ENCODE measurements around the gene CRIP3. TPM values are rescaled to one million over a fixed set of nuclear protein-coding genes. Genes with fewer than 3 reads are reported as not detected.

CRIP3 gene
- total RNA-seq, 1 donor from 2014 or later, result not detected

GRCh38 chr6:43283905-43284304 lies 24.7 kb downstream of the CRIP3 start:
- Mint-ChIP-seq H3K27ac (ENCODE audit: unreplicated experiment) (no peak overlapping the region), H3K36me3 (ENCODE audit: low read depth, unreplicated experiment) (no peaks in the 10 kb centered on the region), H3K27me3 (ENCODE audit: low read depth, unreplicated experiment) (peaks cover 34% of the 10 kb centered on the region), H3K9me3 (ENCODE audit: unreplicated experiment) (peaks cover 2% of the 10 kb centered on the region), H3K4me3 (ENCODE audit: unreplicated experiment) (no peak overlapping the region), H3K4me1 (ENCODE audit: low read depth, unreplicated experiment) (peaks cover 13% of the 10 kb centered on the region)
- Histone ChIP-seq H3K4me3 (ENCODE audit: insufficient read depth, low read depth, low read length) (no peak overlapping the region), H3K27ac (ENCODE audit: low read depth, low read length) (no peak overlapping the region), H3K4me1 (ENCODE audit: insufficient read depth, low read length) (no peaks in the 10 kb centered on the region), H4K20me1 (ENCODE audit: insufficient read depth, low read length) (no peaks in the 10 kb centered on the region), H3K4me2 (ENCODE audit: low read length) (no peak overlapping the region), H3K36me3 (ENCODE audit: insufficient read depth, low read length) (no peaks in the 10 kb centered on the region), H3K79me2 (ENCODE audit: insufficient read depth, low read length) (no peaks in the 10 kb centered on the region), H2AFZ (ENCODE audit: low read depth, low read length) (no peak overlapping the region), H3K9me3 (ENCODE audit: insufficient read depth, low read depth, low read length) (no peaks in the 10 kb centered on the region), H3K27me3 (ENCODE audit: insufficient read depth, low read length) (peaks cover 7% of the 10 kb centered on the region), H3K9ac (ENCODE audit: low read length) (no peak overlapping the region)
- no peak for DNase-seq (ENCODE audit: low read depth)
- FAIRE-seq, result no peak
- TF ChIP-seq CTCF (IDR thresholded peaks at IDR 0.05; ENCODE audit: insufficient read depth, low read depth, low read length), result no peak
- no peak for TF ChIP-seq EZH2 (IDR thresholded peaks at IDR 0.05; ENCODE audit: insufficient read depth, low read length)

- no peak overlapping the region for H3K9ac ChIP-seq (ENCODE audit: low read length)
- H3K27me3 Mint-ChIP-seq (ENCODE audit: low read depth, unreplicated experiment), result peaks cover 36% of the 10 kb centered on the region
- no peak overlapping the region for H3K4me2 ChIP-seq (ENCODE audit: low read length)
- peaks cover 7% of the 10 kb centered on the region for H3K27me3 ChIP-seq (ENCODE audit: insufficient read depth, low read length)
- H3K36me3 Mint-ChIP-seq (ENCODE audit: low read depth, unreplicated experiment), result peaks cover under 1% of the 10 kb centered on the region
- no peaks in the 10 kb centered on the region for H3K36me3 ChIP-seq (ENCODE audit: insufficient read depth, low read length)
- no peak for TF ChIP-seq EZH2 (IDR thresholded peaks at IDR 0.05; ENCODE audit: insufficient read depth, low read length)
- DNase-seq (ENCODE audit: low read depth), result no peak
- peaks cover 16% of the 10 kb centered on the region for H3K4me1 Mint-ChIP-seq (ENCODE audit: low read depth, unreplicated experiment)
- H3K27ac Mint-ChIP-seq (ENCODE audit: unreplicated experiment), result no peak overlapping the region
- peaks cover 2% of the 10 kb centered on the region for H3K9me3 Mint-ChIP-seq (ENCODE audit: unreplicated experiment)
- no peaks in the 10 kb centered on the region for H4K20me1 ChIP-seq (ENCODE audit: insufficient read depth, low read length)
- no peak overlapping the region for H3K27ac ChIP-seq (ENCODE audit: low read depth, low read length)
- H3K4me1 ChIP-seq (ENCODE audit: insufficient read depth, low read length), result peaks cover 4% of the 10 kb centered on the region
- H3K4me3 Mint-ChIP-seq (ENCODE audit: unreplicated experiment), result no peak overlapping the region
- H3K9me3 ChIP-seq (ENCODE audit: insufficient read depth, low read depth, low read length), result no peaks in the 10 kb centered on the region
- no peak overlapping the region for H2AFZ ChIP-seq (ENCODE audit: low read depth, low read length)
- H3K79me2 ChIP-seq (ENCODE audit: insufficient read depth, low read length), result no peaks in the 10 kb centered on the region
- no peak overlapping the region for H3K4me3 ChIP-seq (ENCODE audit: insufficient read depth, low read depth, low read length)
- FAIRE-seq, result no peak
These were observed 25.1 kb downstream of the CRIP3 start for GRCh38 chr6:43283514-43283901.

GRCh38 chr6:43282636-43283513 lies 25.8 kb downstream of the CRIP3 start:
- Histone ChIP-seq H3K27ac (ENCODE audit: low read depth, low read length) (no peak overlapping the region), H3K9me3 (ENCODE audit: insufficient read depth, low read depth, low read length) (no peaks in the 10 kb centered on the region), H3K36me3 (ENCODE audit: insufficient read depth, low read length) (no peaks in the 10 kb centered on the region), H3K4me2 (ENCODE audit: low read length) (no peak overlapping the region), H2AFZ (ENCODE audit: low read depth, low read length) (no peak overlapping the region), H4K20me1 (ENCODE audit: insufficient read depth, low read length) (no peaks in the 10 kb centered on the region), H3K9ac (ENCODE audit: low read length) (no peak overlapping the region), H3K4me1 (ENCODE audit: insufficient read depth, low read length) (peaks cover 5% of the 10 kb centered on the region), H3K27me3 (ENCODE audit: insufficient read depth, low read length) (peaks cover 7% of the 10 kb centered on the region), H3K79me2 (ENCODE audit: insufficient read depth, low read length) (no peaks in the 10 kb centered on the region), H3K4me3 (ENCODE audit: insufficient read depth, low read depth, low read length) (no peak overlapping the region)
- TF ChIP-seq EZH2 (IDR thresholded peaks at IDR 0.05; ENCODE audit: insufficient read depth, low read length), result no peak
- no peak for TF ChIP-seq CTCF (IDR thresholded peaks at IDR 0.05; ENCODE audit: insufficient read depth, low read depth, low read length)
- no peak overlapping the region for H3K27ac Mint-ChIP-seq (ENCODE audit: unreplicated experiment)
- peaks cover 23% of the 10 kb centered on the region for H3K4me1 Mint-ChIP-seq (ENCODE audit: low read depth, unreplicated experiment)
- no peak overlapping the region for H3K4me3 Mint-ChIP-seq (ENCODE audit: unreplicated experiment)
- H3K9me3 Mint-ChIP-seq (ENCODE audit: unreplicated experiment), result peaks cover 2% of the 10 kb centered on the region
- no peak for FAIRE-seq
- H3K36me3 Mint-ChIP-seq (ENCODE audit: low read depth, unreplicated experiment), result peaks cover 1% of the 10 kb centered on the region
- no peak for DNase-seq (ENCODE audit: low read depth)
- peaks cover 37% of the 10 kb centered on the region for H3K27me3 Mint-ChIP-seq (ENCODE audit: low read depth, unreplicated experiment)

All from astrocyte (in vitro differentiated cells and primary cell).